AG20443 (cell line): ENCODE data around the gene GARNL3.

Experiments
- DNase-seq: peaks from one replicate; pipeline ENCODE4 v3.0.0; 2012; ENCODE audit warnings: low spot score, mixed read lengths

GARNL3 gene

DNA sequence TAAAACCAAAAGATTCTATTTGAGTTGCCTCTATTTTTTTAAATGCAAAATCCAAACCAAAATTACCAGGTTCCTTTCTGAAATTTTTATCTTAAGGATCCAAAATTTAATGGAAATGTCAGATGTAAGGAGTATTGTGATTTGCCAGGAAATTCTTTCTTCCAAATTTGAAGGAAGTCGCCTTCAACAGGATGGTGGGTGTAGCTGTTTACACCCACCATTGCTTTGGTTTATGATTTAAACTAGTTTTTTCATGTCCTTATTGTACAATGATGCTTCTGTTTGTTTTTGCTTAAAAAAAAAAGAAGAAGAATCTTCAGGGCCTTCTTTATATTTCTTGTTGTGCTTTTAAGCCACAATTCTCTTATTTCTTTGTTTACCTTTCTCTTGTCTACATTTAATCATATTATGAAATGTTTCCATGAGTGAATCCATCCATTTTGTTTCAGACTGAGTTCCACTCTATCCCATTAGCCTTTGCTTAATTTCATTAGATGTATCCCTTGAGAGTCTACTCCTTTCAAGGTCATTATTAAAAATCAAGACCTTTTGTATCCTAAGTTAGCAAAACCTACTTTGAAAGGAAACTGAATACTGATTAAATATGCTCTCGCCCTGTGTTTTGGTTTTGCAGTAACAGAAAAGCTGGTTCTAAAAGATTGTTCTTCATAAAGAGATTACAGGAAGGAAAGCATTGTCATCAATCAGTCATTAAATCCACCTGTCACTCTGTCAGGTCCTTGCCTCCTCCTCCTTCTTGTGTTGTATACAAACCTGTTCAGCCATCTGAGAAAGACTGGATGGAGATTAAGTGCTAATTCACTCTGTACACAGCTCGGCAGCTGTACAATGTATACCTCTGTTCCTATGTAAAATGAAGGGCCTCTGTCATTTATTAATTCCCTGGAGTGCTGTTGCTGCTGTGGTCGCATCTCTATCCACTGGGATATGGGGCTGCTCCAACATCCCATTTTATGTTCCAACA, 86.9 kb downstream of the GARNL3 start:
- no peak for DNase-seq

DNA sequence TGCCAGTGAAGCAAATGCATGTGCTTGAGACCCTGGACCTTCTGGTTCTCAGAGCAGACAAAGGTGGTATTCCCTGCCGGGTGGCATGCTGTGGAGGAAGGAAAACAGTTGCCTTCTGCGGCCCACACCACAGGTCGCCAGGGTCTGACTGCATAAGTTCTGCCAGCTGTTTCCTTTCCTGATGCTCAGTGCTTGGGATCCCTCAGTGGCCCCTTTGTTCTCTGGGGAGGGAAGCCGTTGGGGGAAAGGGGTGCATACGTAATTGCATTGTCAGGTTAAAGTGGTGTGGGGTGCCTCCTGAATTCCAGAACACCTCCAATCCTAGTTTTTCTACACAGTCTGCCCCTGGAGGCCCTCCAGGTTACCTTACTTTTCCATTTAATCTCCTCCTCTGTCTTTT, 89.3 kb downstream of the GARNL3 start:
- DNase-seq: no peak

DNA sequence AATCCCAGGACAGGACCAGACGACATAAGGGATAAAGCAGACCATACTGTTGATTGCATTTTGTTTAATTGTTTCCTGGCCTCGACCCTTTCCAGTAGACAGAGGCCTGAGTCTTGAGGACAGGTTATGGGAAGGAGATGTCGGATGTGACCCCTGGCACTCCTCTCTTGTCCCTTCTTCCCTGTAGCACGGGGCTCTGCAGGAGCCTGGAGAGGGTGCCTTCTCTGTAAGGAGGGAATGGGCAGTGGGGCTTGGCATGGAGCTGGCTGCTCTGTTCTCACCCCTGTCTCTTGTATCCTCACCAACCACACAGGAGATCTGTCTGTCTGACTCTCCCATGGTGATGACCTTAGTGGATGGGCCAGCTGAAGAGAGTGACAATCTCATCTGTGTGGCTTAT, 92.3 kb downstream of the GARNL3 start:
- no peak for DNase-seq

DNA sequence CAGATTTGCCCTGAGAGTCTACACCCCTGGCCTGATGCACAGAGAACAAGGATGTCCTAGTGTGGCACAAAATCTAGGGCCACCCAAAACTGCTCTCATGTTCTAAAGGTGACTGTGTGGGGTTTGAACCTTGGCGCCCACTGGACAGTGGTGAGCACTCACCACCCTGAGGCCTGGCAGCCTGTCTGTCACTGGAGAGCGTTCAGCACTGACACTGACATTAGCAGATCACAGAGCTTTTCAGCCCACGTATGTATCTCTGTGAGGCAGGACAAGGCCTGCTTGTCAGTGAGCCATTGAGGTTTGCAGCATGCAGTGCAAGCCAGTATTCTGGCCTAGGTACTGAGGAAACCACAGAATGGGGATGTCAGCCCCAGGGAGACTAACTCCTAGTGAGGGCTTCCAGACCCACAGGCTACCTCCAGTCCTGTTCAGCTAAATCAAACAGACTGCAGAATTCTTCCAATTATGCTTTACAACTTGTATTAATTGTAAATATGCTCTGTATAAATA, 93.5 kb downstream of the GARNL3 start:
- DNase-seq: no peak

DNA sequence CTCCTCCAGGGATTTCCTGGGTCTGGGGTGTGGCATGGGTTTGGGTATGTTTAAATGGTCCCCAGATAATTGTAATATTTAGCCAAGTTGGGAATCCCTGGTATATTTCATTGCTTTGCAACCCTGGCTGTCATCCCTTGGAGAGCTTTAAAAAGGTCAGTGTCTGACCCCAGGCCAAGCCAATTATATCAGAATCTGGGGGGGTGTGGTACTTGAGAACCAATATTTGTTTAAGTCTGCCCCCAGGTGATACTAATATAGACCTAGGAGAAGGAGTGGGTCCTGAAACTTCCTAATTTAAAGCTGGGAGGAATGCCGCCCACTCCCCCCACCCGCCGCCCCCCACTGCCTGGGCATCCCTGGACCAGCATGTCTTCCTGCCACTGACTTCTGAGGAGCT, 94.2 kb downstream of the GARNL3 start:
- no peak for DNase-seq

DNA sequence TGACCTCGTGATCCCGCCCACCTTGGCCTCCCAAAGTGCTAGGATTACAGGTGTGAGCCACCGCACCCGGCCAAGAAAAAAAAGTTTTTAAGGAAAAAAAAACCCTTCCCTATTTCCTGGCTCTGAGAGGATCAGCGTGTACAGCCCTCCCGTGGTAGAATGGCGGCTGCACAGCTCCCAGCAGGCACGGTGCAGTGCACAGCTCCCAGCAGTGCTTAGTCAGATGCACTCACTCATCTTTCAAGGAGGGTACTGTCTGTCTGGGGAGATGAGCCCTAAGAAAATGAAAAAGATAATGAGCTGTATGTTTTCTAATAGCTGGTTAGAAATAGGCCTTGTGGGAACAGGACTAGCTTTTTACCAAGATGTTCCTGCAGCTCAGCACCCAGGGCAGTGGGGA, 95.7 kb downstream of the GARNL3 start:
- no peak for DNase-seq

DNA sequence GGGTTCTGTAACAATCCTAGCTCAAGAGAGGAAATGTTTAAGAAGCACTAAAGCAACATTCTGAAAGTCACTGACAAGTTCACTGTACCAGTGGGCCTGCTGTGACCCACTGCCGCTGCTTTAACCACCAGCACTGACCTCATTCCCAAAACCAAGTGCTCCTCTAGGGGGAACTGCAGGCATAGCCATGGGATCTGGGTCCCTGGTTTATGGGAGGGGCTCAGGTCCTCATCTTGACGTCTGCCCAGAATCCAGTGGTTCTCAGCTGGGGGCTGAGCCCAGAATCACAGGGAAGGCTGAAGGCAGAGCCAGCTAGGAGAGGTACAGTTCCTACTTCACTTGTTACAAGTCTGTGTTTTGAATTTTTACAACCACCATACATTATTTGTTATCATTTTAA, 96.3 kb downstream of the GARNL3 start:
- no peak for DNase-seq

DNA sequence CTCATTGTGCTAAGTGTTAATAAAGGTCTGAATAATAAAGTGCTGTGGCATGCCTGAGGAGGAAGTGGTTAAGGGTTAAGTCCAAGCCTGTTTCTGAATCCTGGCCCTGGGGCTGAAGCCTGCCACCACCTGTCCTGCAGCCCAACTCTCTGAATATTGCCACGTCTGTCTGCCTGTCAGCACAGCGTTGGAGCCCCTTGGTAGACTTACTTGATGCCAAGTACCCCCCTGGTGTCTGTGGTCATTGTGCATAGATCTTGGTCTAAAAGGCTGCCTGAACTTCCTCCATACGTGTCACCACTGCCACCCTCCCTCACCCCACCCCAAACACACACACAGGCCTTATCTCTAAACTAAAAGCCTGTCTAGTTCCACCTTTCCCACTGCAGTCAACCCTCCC, 97.0 kb downstream of the GARNL3 start:
- DNase-seq: no peak

DNA sequence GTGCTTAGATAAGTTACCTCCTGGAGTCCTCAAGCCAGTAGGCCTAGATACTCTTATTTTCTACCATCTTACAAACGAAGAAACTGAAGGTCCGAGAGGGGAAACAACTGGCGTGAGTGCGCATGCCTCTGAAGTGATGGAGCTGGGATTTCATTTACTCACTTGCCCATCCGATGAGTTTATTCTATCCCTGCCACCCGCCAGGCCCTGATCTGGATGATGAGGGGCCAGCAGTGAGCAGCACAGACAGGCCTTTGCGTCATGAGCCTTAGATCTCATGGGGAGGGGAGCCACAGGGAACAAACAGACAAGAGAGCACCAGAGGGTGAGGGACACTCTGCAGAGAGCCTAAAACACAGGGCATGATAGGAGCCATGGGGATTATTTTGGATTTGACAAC, 98.3 kb downstream of the GARNL3 start:
- DNase-seq: no peak

DNA sequence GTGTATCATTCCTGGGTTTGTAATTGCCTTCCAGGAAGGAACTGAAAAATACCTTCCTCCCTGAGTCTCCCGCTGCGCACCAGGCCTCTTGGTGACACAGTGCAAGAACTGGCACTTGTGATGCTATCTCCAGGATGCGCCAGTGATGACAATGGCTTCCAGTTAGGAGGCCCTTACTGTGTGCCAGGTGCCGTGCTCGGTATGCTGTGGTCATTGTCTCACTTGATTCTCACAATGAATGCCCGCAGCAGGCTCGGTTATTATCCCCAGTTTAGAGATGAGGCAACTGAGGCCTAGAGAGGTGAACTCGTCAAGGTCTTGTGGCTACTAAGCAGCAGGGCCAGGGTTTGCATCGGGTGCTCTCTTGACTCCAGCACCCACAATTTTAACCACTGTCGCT, 100.9 kb downstream of the GARNL3 start:
- DNase-seq: no peak

DNA sequence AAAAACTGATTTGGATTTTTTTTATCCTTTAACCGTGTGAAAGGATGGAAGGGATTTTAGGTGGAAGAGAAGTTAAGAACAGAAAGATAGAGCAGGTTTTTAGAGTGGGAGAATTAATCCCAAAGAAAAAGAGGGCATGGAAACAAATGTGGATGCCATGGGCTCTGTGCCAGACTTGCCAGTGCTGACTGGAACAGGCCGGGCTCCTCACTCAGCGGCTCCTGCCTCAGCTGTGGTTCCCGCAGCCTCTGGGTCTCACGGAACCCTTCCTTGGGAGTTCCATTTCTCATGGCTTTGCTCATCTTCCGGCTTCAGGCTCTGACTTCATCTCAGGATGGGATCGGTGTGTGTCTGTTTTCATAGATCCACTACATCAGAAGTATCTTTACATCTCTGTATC, 102.0 kb downstream of the GARNL3 start:
- DNase-seq: no peak

DNA sequence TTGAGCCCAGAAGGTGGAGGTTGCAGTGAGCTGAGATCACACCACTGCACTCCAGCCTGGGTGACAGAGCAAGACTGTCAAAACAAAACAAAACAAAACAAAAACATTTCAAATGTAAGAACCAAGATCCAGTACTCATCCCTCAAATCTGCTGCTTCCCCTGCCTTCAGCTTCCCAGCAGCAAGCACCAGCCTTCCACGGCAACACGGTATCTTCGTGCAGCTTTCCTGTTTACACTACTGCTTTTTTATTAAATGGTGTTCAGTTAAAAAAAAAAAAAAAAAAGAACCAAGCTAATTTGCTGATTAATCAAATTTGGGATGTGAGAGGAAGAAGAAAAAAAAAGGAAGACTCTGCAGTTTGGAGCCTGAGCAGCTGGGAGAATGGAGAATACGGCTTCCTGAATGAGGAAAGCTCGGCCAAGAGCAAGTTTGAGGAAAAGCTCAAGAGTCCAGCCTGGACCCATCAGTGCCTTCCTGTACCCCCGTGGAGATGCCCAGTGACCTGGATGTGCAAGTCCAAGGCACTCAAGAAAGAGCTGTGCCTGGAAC, 104.4 kb downstream of the GARNL3 start:
- DNase-seq: no peak

DNA sequence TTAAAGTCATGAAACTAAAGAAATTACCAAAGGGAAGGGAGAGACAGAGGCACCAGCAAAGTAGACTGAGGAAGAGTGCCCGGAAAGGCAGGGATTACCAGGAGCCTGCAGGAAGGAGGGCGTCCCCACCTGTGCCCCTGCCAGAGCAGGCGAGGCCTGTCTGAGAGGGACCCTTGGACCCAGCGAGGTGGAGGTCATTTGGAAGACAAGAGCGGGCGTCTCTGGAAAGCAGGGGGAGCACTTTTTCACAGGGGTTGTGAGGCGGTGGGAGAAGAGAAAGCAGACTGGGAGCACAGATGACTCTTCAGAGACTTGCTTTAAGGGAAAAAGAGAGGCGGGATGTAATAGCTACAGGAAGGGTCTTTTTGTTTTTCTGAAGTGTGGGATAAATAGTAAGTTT, 104.9 kb downstream of the GARNL3 start:
- no peak for DNase-seq

DNA sequence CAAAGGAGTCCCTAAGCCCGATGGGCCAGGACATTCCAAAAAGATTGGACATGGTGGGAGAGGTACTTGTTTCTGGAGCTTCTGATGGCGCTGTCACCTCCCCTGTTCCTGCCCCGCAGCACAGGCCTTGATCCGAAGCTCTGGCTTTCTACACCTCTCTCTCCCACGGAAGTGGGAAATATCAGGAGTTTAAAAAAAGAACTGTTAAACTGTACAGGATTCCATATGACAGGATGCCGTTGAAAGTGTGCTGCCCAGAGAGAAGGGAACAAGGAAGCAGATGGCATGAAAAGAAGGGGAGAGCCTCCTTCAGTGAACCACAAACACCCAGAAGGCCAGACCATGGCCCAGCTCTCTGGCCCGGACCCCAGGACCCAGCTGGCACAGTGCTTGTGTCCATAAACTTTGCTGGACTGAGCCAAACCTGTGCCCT, 105.6 kb downstream of the GARNL3 start:
- no peak for DNase-seq

DNA sequence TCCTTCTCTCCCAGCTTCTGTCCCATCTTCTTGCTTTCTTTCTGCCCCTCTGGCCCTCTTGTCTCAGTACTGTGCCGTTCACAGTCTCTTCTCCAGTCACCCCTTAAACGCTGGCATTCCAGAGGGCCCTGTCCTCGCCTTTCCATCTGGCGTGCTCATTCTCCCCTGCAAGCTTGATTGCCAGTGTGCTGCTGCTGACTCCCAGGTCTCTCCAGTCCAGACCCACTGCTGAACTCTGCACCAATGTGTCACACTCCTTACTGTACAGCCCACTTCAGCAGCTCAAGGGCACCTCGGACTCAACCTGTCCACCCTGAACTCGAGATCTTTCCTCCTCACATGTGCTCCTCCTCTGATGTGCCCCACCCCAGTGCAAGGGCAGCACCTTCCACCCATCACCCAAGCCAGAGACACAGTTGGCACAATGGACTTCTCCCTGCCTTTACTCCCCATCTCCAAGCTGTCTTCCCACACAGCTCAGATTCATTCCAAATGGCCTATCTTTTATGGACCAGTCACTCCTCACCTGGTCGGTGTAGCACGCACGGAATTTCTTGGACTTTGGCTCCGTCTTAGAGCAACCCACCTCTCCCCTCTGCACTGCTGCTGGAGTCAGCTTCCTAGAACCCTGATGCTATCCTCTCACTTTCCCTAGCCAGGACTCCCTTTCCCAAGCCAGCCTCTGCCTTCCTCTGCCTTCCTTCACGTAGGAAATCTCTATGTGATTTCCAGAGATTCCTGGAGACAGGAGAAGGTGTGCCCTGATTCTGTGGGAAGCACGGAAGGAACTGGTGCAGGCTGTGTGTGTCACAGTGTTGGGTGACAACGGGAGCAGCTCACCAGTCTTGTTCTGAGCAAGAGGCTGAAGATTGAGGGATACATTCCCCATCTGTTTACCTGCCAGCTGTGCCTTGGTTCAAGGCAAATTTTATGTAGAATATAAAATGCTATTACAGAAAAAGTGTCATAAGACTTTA, 106.4 kb downstream of the GARNL3 start:
- no peak for DNase-seq

DNA sequence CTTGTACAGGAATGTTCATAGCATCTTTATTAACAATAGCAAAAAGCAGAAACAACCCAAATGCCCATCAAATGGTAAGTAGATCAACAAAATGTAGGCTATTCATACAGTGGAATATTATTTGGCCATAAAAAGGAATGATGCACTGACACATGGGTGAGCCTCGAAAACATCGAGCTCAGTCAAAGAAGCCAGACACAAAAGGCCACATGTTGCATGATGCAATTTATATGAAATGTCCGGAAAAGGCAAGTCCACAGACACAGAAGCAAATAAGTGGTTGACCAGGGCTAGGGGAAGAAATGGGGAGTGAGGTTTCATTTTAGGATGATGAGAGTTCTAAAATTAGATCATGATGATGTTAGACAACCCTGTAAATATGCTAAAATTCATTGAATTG, 115.9 kb downstream of the GARNL3 start:
- DNase-seq: no peak

DNA sequence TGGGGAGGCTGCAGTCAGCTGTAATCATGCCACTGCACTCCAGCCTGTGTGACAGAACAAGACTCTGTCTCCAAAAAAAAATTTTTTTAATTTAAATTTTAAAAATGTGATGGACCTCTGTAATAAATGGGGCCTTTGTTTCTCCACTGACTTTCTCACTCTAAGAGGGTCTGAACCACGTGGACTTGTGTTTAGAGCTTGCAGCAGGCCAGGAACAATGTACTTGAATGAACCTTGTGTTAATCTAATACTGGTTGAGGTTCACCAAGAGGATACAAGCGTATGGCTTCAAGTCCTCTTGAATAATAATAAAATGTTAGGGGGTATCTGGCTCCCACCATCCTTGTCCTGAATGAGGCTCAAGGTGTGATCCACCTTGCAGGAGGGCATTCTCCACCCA, 118.0 kb downstream of the GARNL3 start:
- no peak for DNase-seq

DNA sequence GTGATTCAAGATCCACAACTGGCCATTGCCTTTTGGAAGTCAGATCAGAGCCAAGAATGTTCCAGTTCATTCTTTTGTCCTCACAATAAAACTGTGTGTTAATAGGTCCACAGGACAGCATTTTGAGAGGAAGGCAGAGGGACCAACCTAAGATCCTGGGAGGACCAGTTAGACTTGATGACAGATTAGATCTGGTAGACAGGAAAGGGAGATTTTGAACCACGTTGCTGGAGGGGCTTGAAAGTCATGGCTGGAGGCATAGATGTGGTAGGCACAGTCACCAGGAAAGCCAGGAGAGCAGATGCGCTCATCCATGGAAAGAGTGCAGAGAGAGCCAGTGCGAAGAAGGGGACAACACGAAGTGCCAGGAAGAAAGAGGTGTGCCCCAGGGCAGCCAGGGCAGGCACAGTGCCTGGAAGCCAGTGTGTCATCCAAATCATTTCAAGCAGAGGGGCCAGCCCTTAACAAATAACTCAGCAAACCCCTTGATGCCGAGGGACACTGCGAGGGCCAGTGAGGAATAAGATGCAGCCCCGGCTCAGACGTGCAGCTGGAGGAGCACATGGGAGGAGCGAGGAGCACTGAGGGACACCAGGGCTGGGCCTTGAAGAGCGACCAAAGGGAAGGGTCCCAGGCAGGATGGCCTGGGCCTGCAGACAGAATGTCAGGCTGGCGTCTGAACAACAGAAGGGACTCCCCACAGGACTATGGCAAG, 119.6 kb downstream of the GARNL3 start:
- no peak for DNase-seq

DNA sequence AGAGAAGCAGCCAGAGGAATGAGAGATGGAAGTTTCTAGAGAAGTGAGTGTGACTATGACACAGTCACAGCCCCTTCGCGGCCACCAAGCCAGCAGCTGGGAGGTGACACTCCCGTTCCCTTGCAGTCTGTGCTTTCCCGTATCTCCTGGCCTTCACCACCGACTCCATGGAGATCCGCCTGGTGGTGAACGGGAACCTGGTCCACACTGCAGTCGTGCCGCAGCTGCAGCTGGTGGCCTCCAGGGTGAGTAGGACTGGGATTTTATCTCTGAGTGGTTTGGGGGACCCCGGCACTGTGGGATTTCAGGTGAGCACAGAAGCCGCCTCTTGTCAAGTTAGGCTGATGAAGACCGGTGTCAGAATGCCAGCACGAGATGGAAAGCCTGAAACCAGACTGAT, 120.3 kb downstream of the GARNL3 start:
- DNase-seq: no peak

DNA sequence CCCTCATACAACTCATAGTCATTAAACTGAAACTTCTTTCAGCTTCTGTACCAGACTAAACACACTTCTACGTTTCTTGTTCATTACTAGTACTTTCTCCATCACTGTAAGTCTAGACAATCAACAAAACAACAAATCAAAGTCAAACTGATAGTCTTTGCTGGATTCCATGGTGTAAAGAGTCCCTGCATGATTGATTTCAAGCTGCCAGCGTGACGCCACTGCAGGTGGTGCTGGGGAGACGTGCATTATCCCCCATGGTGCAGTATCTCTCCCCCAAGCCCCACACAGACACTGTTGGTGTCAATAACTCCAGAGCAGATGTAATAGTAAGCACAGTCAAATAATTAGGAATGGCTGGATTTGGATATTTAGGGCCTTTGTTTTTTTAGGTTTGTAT, 121.7 kb downstream of the GARNL3 start:
- DNase-seq: no peak

DNA sequence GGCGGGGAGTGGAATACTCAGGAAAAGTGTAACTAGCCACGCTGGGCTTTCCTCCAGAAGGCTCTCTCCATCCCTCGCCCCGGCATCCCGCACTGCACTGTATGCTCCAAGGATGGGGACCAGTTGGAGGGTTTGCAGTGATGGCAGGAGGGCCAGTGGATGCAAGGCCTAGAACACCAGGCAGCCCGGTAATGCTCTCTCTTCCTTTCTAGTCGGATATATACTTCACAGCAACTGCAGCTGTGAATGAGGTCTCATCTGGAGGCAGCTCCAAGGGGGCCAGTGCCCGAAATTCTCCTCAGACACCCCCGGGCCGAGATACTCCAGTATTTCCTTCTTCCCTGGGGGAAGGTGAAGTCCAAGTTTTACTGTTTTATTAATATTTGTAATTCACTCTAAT, 122.4 kb downstream of the GARNL3 start:
- no peak for DNase-seq
